AG04449 (cell line): ENCODE results near the gene TIRAP.

Source experiments
- CTCF ChIA-PET: fragments of 350-600 bp; formaldehyde crosslinking; extraction: SDS; loops from one replicate; lab custom pipeline; 2021; ENCODE audit warnings: antibody characterized with exemption; lab: Yijun Ruan, JAX
- POLR2A ChIA-PET: fragments of 400-600, 350-600 bp; formaldehyde crosslinking; extraction: SDS; loops from one replicate; lab custom pipeline; 2020; ENCODE audit warnings: antibody characterized with exemption, inconsistent platforms; lab: Yijun Ruan, JAX
- DNase-seq: peaks from one replicate; pipeline ENCODE4 v3.0.0-alpha.2; 2010; ENCODE audit warnings: low read depth, low spot score
- H3K4me3 ChIP-seq: 2 replicates; pipeline ENCODE4 v1.5.1; 2011; ENCODE audit warnings: low read depth, mild to moderate bottlenecking, control low read depth, low read length
- CTCF ChIP-seq: IDR thresholded peaks from one replicate; pipeline ENCODE4 v1.5.1; 2011; ENCODE audit warnings: mild to moderate bottlenecking, moderate library complexity, low read length, control low read depth, inconsistent platforms; ENCODE audit not compliant: insufficient read depth; ENCODE audit errors: missing control alignments

Gene TIRAP

GRCh38 chr11:126328938-126329643 is 46.2 kb downstream of the TIRAP start:
- TF ChIP-seq CTCF = no peak
- H3K4me3 ChIP-seq = no peak overlapping the region
- no peak for DNase-seq
- ChIA-PET POLR2A (no interaction called here), CTCF (interaction anchor here (1.4 to 1.7 kb wide), 3 partner anchors 11 to 19 kb away, joined by 4 to 6 read pairs (median 5); no protein-coding TSS in a partner anchor)

DNA sequence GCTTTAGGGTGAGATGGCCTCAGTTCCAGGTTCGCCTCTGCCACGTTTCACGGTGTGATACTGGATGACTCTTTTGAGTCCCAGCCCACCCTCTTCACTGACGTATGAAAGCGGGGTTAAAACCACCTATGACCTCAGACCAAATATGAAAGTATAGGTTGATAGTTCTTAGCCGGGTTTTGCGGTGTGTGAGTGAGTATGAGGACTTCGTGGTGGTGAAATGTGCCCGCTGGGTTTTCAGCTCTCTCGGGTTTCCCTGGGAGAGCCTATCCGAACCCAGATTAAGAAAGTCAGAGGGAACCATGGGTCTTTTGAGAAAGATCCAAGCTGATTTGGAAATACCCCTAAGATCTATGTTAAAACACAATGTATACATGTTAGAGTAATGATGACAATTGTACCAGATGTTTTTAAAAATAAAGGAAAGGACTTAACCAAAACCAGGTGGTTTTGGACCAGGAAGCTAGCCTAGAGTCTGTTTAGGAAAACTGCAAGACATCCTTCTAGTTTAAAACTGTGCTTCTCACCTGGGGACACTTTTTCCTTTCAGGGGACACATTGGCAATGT is 46.8 kb downstream of the TIRAP start:
- ChIA-PET CTCF (interaction anchor here (1.4 to 1.6 kb wide), 2 partner anchors 19 to 20 kb away, joined by 4 to 6 read pairs; no protein-coding TSS in a partner anchor), POLR2A (no interaction called here)
- no peak overlapping the region for H3K4me3 ChIP-seq
- no peak for TF ChIP-seq CTCF
- DNase-seq = no peak

DNA sequence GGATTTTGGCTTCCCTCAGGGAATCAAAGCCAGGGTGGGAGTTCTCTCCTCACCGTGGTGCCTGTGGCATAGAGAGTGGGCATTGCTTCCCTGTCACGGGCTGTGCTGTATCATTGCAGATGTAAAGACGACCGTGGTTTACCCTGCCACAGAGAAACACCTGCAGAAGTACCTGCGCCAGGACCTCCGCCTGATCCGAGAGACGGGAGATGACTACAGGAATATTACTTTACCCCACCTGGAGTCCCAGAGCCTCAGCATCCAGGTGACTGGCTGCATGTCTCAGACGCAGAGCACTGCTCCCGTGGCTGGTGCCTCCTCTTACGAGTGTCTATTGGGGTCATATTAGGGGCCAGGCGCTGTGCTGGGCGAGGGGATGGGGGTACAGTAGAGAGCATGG is 48.4 kb downstream of the TIRAP start:
- ChIA-PET POLR2A (no interaction called here), CTCF (interaction anchor here (0.9 kb wide), 1 partner anchor 109 kb away, joined by 3 read pairs; no protein-coding TSS in a partner anchor)
- H3K4me3 ChIP-seq = no peak overlapping the region
- DNase-seq = no peak
- no peak for TF ChIP-seq CTCF

- ChIA-PET CTCF (interaction anchor here (2.1 kb wide), 1 partner anchor 21 kb away, joined by 6 read pairs; no protein-coding TSS in a partner anchor), POLR2A (interaction anchor here (1.0 kb wide), 1 partner anchor 14 kb away, joined by 8 read pairs; no protein-coding TSS in a partner anchor)
- no peak overlapping the region for H3K4me3 ChIP-seq
- no peak for TF ChIP-seq CTCF
- DNase-seq = peak; percentile 57
These were observed 49.4 kb downstream of the TIRAP start for GRCh38 chr11:126332221-126332711.

GRCh38 chr11:126333142-126333541 is 50.2 kb downstream of the TIRAP start:
- CTCF ChIA-PET = interaction anchor here (2.1 kb wide), 1 partner anchor 22 kb away, joined by 6 read pairs; no protein-coding TSS in a partner anchor
- TF ChIP-seq CTCF = no peak
- H3K4me3 ChIP-seq = no peak overlapping the region
- no peak for DNase-seq
- POLR2A ChIA-PET = no interaction called here
